HAP-1 (cell line): ENCODE measurements around the gene BTBD18.

ENCODE experiments used
- DNase-seq, 2 experiments: peaks; one replicate each; pipeline ENCODE4 v3.0.0-alpha.2; 2016 to 2020; ENCODE audit warnings: low spot score in 2 of 2
- H3K27me3 ChIP-seq: fragments of 250-450 bp; sonication (Bioruptor Pico); 2 replicates; pipeline ENCODE4 v1.5.1; 2020; ENCODE audit warnings: low read depth, mild to moderate bottlenecking, moderate library complexity
- H3K36me3 ChIP-seq: fragments of 250-450 bp; sonication (Bioruptor Pico); replicated peaks from 2 replicates; pipeline ENCODE4 v1.5.1; 2020; ENCODE audit warnings: mild to moderate bottlenecking
- H3K4me1 ChIP-seq: fragments of 250-450 bp; sonication (Bioruptor Pico); 2 replicates; pipeline ENCODE4 v1.5.1; 2020; ENCODE audit warnings: mild to moderate bottlenecking
- H3K4me3 ChIP-seq: fragments of 250-450 bp; sonication (Bioruptor Pico); 2 replicates; pipeline ENCODE4 v1.5.1; 2020; ENCODE audit warnings: mild to moderate bottlenecking, moderate library complexity
- H3K9me3 ChIP-seq: fragments of 250-450 bp; sonication (Bioruptor Pico); 2 replicates; pipeline ENCODE4 v1.5.1; 2020; ENCODE audit warnings: mild to moderate bottlenecking, moderate library complexity
- in situ Hi-C: fragments of 300-500 bp; cut with MboI; formaldehyde crosslinking; loops from 3 replicates; pipeline ENCODE4 v1.14.3; 2020; ENCODE audit warnings: low sequenced_read_pairs, inconsistent platforms, mixed read lengths

The BTBD18 gene

DNA sequence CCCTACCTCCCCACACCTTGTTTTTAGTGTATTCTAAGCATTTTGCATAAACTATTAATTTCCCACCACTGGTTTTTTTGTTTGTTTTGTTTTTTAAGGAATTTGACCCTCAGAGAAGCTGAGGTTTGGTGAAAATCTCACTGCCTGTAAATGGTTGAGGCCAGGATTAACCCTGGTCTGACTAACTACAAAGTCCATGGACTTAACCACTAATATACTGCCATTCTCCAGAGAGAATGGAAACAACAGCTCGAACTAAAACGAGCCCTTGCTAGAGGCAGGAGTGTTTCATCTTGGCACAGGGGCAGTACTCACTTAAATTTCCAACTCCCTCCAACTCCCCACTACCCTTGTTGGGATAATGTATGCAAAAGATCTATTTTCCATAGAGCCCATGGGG is 12.9 kb upstream of the BTBD18 start:
- in situ Hi-C loops, result no loop called here
- H3K27me3 ChIP-seq, result no peaks in the 10 kb centered on the region
- DNase-seq, result no peak
- peaks cover 5% of the 10 kb centered on the region for H3K4me1 ChIP-seq
- no peak overlapping the region for H3K4me3 ChIP-seq
- no peaks in the 10 kb centered on the region for H3K36me3 ChIP-seq
- no peaks in the 10 kb centered on the region for H3K9me3 ChIP-seq

DNA sequence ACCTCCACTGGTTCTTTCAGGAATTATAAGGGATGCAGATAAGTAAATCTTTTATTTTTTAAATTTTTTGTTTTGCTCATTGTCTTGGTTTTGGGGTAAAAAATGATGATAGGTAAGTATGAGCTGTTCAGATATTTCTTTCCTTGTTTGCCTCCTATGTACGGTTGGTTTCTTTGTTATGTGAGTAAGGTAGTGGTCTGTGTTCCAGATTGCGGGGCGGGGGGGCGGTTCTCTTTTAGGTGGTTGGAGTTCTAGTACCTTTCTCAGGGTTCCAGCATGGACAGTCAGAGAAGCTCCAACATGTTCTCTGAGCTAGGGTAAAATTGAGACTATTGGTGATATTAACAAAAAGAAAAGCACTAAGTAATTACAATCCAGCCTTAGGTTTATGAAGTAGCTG is 12.4 kb upstream of the BTBD18 start:
- no peaks in the 10 kb centered on the region for H3K27me3 ChIP-seq
- peaks cover 5% of the 10 kb centered on the region for H3K4me1 ChIP-seq
- in situ Hi-C loops, result no loop called here
- H3K4me3 ChIP-seq, result peak overlapping the region; percentile 57
- no peaks in the 10 kb centered on the region for H3K9me3 ChIP-seq
- DNase-seq, result no peak
- H3K36me3 ChIP-seq, result no peaks in the 10 kb centered on the region

DNA sequence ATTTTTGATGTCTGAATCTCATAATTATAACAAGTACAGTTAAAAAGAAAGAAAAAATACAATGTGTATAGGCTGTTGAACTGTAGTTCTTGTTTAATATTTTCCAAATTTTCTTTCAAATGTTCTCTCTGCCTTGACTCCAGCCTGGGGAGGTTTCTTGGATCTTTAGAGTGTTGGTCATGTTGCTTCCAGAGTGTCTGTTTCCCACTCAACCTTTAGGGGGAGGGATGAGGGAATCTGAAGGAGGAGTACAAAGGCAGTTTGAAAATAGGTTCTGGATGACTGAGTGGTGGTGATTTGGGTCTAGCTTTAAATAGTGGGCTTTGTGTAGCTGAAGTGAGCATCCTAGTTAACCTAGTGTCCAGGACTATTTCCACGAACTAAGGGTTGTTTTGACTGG is 11.9 kb upstream of the BTBD18 start:
- Histone ChIP-seq H3K4me3 (peak overlapping the region; percentile 57), H3K9me3 (no peaks in the 10 kb centered on the region), H3K36me3 (no peaks in the 10 kb centered on the region), H3K4me1 (peaks cover 5% of the 10 kb centered on the region), H3K27me3 (no peaks in the 10 kb centered on the region)
- DNase-seq, result peak in 1 of 2 experiments; percentile 48
- in situ Hi-C loops, result no loop called here

DNA sequence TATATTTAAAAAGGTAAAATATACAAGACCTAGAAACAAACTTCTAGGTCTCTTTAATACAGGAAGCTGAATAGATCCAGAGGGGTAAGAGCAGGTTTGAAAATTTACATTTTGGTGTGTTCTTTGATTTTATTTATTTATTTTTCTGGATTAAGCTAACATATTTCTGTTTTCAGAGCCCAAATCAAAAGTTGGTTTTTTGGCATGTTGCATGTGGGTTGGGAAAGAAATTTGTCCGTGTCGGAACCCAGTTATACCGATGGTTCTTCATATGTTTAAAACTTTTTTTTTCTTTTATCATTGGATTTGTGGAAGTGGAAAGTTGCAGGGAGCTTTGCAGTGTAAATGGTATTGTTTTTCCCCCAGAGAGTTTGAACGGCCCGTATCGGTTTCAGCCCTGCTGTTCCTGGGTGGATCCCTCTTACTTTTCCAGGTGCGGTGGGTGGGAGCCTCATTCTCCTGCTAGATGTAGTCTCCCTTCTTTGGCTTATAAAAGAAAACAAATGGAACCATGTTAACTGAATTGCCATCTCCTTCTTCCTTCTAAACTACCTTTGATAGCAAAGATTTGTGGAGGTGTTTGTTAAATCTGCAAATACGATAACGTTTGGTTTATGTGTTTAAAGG is 10.7 kb upstream of the BTBD18 start:
- no peaks in the 10 kb centered on the region for H3K9me3 ChIP-seq
- peak in 1 of 2 experiments; percentile 48 for DNase-seq
- H3K4me3 ChIP-seq, result peak overlapping the region; percentile 57

DNA sequence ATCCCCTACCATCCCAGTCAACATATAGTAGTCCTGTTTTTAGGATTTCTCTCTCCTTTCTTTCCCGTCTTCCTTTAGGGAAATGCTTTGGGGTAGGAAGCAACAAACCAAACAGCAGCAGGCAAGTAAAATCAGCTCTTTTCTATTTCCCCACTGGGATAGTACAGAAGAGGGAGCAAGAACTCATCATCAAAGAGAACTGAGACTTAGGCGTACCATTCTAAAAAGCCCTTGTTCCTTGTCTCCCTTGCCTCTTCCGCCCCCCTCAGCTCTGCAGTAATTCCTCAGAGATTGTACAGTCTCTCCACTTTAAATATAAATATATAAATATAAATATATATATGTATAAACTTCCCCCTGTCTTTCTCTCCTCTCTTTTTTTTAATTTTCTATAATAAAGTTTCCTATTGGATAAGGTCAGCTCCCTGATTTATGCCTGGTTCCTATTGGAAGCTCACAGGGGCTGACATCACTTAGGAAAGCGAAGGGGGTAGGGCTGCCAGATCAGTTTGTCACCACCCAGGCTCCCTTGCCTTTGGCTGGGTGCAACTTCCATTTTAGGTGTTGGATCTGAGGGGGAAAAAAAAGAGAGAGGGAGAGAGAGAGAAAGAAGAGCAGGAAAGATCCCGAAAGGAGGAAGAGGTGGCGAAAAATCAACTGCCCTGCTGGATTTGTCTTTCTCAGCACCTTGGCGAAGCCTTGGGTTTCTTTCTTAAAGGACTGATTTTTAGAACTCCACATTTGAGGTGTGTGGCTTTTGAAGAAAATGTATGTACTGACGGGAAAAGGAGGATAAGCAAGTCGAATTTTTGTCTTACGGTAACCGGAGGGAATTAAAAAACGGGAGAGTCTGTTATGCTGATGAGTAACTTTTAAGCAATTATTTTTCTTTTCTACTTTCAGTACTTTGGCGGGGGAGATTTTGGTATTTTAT is 9.9 kb upstream of the BTBD18 start, which contains the start of gene CTNND1:
Gene CTNND1, plus strand, starts transcription at position 502 of the 934 bp plus-strand sequence. CDS start 29,677 bp downstream, outside the sequence.
- no peaks in the 10 kb centered on the region for H3K36me3 ChIP-seq
- H3K4me3 ChIP-seq, result peak within 1 kb of the TSS; percentile 57
- H3K4me1 ChIP-seq, result peaks cover 5% of the 10 kb centered on the region
- peak; percentile 89 to 93 for DNase-seq
- H3K27me3 ChIP-seq, result no peaks in the 10 kb centered on the region
- H3K9me3 ChIP-seq, result no peaks in the 10 kb centered on the region
- in situ Hi-C loops, result no loop called here

More for the DNA sequence above, 10.7 kb upstream of the BTBD18 start:
- Histone ChIP-seq H3K27me3 (no peaks in the 10 kb centered on the region), H3K36me3 (no peaks in the 10 kb centered on the region), H3K4me1 (peaks cover 5% of the 10 kb centered on the region)
- in situ Hi-C loops, result no loop called here

DNA sequence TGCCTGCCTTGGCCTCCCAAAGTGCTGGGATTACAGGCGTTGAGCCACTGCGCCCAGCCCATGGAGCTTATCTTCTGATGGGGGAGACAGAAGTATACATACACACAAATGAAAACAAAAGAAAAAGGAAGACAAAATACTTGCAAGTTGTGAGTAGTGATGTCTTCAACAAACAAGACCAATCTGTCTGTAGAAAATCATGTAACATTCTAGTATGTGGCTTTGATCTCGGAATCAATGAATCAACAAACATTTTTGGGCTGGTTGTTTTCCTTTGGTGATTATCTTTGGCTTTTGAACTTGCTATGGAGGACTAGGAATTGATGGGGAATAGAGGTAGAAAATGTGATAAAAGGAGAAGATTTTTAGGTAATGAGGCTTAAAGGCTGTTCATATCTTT is 6.6 kb upstream of the BTBD18 start:
- H3K36me3 ChIP-seq, result no peaks in the 10 kb centered on the region
- no peak overlapping the region for H3K4me3 ChIP-seq
- in situ Hi-C loops, result no loop called here
- H3K4me1 ChIP-seq, result no peaks in the 10 kb centered on the region; the same call in 1 of the 2 replicates
- no peaks in the 10 kb centered on the region for H3K27me3 ChIP-seq
- DNase-seq, result no peak
- no peaks in the 10 kb centered on the region for H3K9me3 ChIP-seq

DNA sequence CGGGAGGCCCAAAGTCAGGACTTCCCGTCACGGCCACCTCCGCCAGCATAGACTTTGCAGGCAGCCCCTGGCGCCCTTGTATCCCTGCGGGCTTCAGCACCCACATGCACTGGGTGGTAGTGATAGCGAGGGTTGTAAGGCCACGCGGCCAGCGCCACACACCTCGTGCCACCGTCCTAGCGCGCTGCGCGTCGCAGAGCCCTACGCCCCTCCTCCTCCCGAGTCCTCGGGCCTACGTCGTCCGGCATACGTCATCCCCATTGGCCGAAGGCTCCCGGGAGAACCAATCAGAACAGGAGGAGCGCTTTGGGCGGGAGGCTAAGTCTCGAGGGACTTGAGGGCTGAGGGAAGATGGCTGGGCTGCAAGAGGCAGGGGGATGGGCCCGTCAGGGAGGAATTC is 1.3 kb upstream of the BTBD18 start:
- no peak for DNase-seq
- no peak overlapping the region for H3K4me3 ChIP-seq
- H3K27me3 ChIP-seq, result no peaks in the 10 kb centered on the region
- H3K36me3 ChIP-seq, result no peaks in the 10 kb centered on the region
- H3K4me1 ChIP-seq, result no peaks in the 10 kb centered on the region
- no peaks in the 10 kb centered on the region for H3K9me3 ChIP-seq
- in situ Hi-C loops, result no loop called here

DNA sequence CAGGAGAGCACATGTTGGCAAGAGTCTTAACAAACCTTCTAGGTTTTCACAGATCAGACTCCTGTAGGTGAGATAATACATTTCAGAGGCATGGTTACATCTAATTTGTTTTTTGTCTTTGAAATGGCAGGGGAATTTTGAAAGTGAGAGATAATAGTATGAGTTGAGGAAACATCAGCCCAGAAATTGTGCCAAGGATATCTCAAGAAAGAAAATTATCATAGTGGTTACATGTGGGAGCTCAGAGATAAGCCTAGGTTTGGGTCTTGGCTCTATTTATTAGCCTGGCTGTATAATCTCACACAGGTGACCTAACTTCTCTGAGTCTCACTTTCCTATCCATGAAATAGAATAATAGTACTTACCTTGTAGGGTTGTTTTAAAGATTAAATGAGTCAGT is 443 bp downstream of the BTBD18 start:
- in situ Hi-C loops, result no loop called here
- Histone ChIP-seq H3K4me3 (no peak overlapping the region), H3K27me3 (no peaks in the 10 kb centered on the region), H3K9me3 (no peaks in the 10 kb centered on the region), H3K36me3 (no peaks in the 10 kb centered on the region), H3K4me1 (no peaks in the 10 kb centered on the region)
- DNase-seq, result no peak

DNA sequence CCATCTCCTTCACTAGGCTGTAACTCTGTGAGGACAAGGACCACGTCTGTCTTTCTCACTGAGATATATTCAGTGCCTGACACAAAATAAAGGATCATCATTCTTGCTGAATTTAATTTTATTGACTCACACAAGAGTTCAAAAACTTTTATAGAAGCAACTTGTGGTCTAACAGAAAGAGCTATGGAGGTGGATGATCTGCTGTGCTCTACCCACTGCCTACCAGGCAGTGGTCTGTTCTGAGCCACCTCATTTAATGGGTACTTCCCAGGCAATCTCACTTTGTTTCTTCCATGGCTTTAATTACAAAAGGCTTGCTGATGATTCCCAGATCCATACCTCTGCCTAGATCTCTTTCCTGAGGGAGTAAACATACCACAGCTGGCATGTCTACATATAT is 4.7 kb downstream of the BTBD18 start:
- no peak for DNase-seq
- in situ Hi-C loops, result no loop called here
- no peaks in the 10 kb centered on the region for H3K27me3 ChIP-seq
- no peak overlapping the region for H3K4me3 ChIP-seq
- peaks cover 4% of the 10 kb centered on the region for H3K4me1 ChIP-seq
- no peaks in the 10 kb centered on the region for H3K9me3 ChIP-seq
- H3K36me3 ChIP-seq, result peaks cover 31% of the 10 kb centered on the region

DNA sequence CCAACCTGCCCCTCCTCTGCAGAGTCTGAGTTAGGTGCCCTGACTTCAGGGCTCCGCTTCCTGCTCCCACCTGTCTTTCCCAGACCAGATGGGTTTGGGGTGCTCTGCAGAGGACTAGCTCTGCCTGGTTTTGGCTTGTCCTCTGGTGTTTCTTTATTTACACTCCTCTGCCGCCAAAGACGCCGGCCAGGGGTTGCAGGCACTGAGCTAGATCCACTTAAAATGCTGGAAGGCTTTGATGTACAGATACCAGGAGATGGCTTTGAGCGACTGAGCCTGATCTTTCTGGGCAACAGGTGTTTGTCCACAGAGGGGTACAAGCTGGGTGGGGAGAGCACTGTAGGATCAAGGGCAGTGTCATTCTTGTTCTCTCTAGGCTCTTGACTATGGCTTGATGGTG is 6.4 kb downstream of the BTBD18 start:
- no peaks in the 10 kb centered on the region for H3K9me3 ChIP-seq
- peaks cover 4% of the 10 kb centered on the region for H3K4me1 ChIP-seq
- no peak overlapping the region for H3K4me3 ChIP-seq
- peaks cover 31% of the 10 kb centered on the region for H3K36me3 ChIP-seq
- H3K27me3 ChIP-seq, result no peaks in the 10 kb centered on the region
- no peak for DNase-seq
- in situ Hi-C loops, result no loop called here

DNA sequence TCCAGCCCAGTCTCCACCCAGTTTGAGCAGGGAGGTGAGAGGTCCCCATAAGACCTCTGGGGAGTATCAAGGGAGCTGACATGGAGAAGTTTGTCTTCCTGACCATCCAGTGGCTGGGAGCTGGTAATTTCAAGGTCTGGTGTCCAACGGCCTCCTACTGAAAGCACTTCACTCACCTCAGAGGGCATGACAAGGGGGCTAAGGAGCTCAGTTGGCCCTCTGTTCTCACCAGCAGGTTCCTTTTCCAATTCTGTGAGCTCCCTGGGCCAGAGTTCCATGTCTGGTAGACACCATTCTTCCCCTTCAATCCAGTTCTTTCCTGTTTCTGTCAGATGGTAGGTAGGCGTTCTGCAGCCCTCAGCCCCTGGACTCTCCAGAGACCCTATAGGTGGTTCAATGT is 7.3 kb downstream of the BTBD18 start:
- Histone ChIP-seq H3K36me3 (peaks cover 31% of the 10 kb centered on the region), H3K4me1 (peaks cover 4% of the 10 kb centered on the region), H3K4me3 (no peak overlapping the region), H3K9me3 (no peaks in the 10 kb centered on the region), H3K27me3 (no peaks in the 10 kb centered on the region)
- DNase-seq, result no peak
- in situ Hi-C loops, result no loop called here

DNA sequence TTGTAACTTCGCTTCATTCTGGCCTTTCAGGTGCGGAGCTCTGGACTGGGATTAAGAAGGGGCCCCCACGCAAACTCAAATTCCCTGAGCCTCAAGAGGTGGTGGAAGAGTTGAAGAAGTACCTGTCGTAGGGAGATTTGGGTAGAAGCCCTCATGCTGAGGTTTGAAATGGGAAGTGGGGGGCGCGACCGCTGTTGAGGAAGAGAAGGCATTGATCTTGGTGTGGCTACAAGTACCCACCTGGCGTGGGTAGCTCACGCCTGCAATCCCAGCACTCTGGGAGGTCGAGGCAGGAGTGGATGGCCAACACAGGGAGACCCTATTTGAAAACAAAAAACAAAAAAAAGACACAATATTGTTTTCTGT is 9.5 kb downstream of the BTBD18 start:
- Histone ChIP-seq H3K9me3 (no peaks in the 10 kb centered on the region), H3K4me1 (peaks cover 4% of the 10 kb centered on the region), H3K27me3 (no peaks in the 10 kb centered on the region), H3K36me3 (peaks cover 52% of the 10 kb centered on the region), H3K4me3 (peak overlapping the region; percentile 93)
- DNase-seq, result no peak
- in situ Hi-C loops, result no loop called here

DNA sequence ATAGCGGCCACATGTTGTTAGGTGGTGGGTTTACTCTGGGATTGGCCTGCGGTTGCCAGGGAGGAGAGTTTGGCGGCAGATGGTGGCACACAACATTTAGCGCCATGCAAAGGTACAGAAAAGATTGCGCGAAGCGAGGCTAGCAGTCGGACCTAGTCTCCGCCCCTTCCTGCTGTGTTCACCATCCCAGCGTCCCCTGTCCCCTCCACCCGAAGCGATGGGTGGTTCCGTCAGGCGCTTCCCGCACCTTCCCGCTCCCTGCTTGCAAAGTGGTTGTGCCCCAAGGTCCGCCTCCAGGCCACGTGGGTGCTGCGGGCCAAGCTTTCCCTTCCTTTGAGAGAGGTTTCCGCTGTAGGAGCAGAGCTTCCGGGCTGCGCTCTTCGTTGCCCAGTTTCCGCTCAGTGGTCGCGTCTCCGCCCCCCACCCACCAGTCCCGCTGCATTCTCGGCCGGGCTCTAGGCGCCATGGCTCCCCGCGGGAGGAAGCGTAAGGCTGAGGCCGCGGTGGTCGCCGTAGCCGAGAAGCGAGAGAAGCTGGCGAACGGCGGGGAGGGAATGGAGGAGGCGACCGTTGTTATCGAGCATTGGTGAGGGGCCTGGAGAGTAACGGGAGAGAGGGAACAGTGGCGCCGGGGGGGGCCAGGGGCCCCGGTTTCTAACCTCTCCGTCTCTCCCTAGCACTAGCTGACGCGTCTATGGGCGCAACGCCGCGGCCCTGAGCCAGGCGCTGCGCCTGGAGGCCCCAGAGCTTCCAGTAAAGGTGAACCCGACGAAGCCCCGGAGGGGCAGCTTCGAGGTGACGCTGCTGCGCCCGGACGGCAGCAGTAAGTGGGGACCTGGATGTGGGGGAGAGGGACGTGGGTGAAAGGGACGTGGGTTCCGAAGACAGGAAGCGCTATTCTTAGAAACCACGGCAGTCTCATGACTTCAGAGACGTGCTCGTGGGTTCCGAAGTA is 10.2 kb downstream of the BTBD18 start, which contains the start of gene SELENOH:
Gene SELENOH, plus strand, starts transcription at position 360 of the 955 bp plus-strand sequence. Its CDS starts 105 bp downstream, at position 465.
- Histone ChIP-seq H3K4me3 (peak within 1 kb of the TSS; percentile 93), H3K4me1 (peaks cover 4% of the 10 kb centered on the region), H3K36me3 (peaks cover 52% of the 10 kb centered on the region), H3K27me3 (no peaks in the 10 kb centered on the region), H3K9me3 (no peaks in the 10 kb centered on the region)
- in situ Hi-C loops, result no loop called here
- peak; percentile 97 to 98 for DNase-seq
